22Rv1 (cell line): Measurements from ENCODE around the gene ARAP2.

Experiments
- ZFX ChIP-seq: fragments of 450-650 bp; IDR thresholded peaks from 2 replicates; pipeline ENCODE4 v1.6.1; 2017; ENCODE audit warnings: antibody characterized with exemption, borderline replicate concordance
- TF ChIP-seq, protein P1 (sequence below): fragments of 450-650 bp; IDR thresholded peaks from 2 replicates; pipeline ENCODE4 v1.5.1; 2017; ENCODE audit warnings: mild to moderate bottlenecking

- TF ChIP-seq, protein P1, sequence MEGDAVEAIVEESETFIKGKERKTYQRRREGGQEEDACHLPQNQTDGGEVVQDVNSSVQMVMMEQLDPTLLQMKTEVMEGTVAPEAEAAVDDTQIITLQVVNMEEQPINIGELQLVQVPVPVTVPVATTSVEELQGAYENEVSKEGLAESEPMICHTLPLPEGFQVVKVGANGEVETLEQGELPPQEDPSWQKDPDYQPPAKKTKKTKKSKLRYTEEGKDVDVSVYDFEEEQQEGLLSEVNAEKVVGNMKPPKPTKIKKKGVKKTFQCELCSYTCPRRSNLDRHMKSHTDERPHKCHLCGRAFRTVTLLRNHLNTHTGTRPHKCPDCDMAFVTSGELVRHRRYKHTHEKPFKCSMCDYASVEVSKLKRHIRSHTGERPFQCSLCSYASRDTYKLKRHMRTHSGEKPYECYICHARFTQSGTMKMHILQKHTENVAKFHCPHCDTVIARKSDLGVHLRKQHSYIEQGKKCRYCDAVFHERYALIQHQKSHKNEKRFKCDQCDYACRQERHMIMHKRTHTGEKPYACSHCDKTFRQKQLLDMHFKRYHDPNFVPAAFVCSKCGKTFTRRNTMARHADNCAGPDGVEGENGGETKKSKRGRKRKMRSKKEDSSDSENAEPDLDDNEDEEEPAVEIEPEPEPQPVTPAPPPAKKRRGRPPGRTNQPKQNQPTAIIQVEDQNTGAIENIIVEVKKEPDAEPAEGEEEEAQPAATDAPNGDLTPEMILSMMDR, result no peak
- TF ChIP-seq ZFX, result no peak
Measured at GRCh38 chr4:36281384-36282106, 37.2 kb upstream of the ARAP2 start, which contains the start of gene DTHD1.
